A673 (cell line): ENCODE results near the gene TOR1A. TPM values are rescaled to one million over a fixed set of nuclear protein-coding genes. Genes with fewer than 3 reads are reported as not detected.

Experiments used
- BruUV-seq: library from RNA; stranded (reverse); fragments of 400-500 nt; replicated peaks from 2 replicates; lab custom pipeline; 2021; lab: Mats Ljungman, UMichigan
- CTCF ChIA-PET: fragments of 300-600 bp; sonication (Branson Sonifier 250); formaldehyde crosslinking; loops from one replicate; lab custom pipeline; 2022; ENCODE audit warnings: antibody characterized with exemption; lab: Charles Lee
- POLR2A ChIA-PET: fragments of 300-600 bp; sonication (Branson Sonifier 250); formaldehyde crosslinking; loops from one replicate; lab custom pipeline; 2022; ENCODE audit warnings: antibody characterized with exemption; ENCODE audit not compliant: low non-redundant PET; lab: Charles Lee
- DNase-seq: peaks from one replicate; pipeline ENCODE4 v3.0.0-alpha.2; 2015; ENCODE audit warnings: low spot score
- H3K27ac ChIP-seq: fragments of 200-600 bp; sonication (generic); 2 replicates; pipeline ENCODE4 v1.5.1; 2016; ENCODE audit warnings: mixed run types, low read depth, mild to moderate bottlenecking, mixed read lengths, antibody characterized with exemption, low read length; ENCODE audit not compliant: poor library complexity, severe bottlenecking
- H3K27me3 ChIP-seq: fragments of 200-600 bp; sonication (generic); replicated peaks from 2 replicates; pipeline ENCODE4 v1.6.1; 2017; ENCODE audit warnings: mixed run types, low read depth, mild to moderate bottlenecking, mixed read lengths, antibody characterized with exemption, low read length; ENCODE audit not compliant: insufficient read depth, poor library complexity
- H3K36me3 ChIP-seq: fragments of 200-600 bp; sonication (generic); 2 replicates; pipeline ENCODE4 v1.6.1; 2016; ENCODE audit warnings: mixed run types, mild to moderate bottlenecking, mixed read lengths, antibody characterized with exemption, low read length; ENCODE audit not compliant: insufficient read depth, poor library complexity, severe bottlenecking
- H3K4me1 ChIP-seq: fragments of 200-600 bp; sonication (generic); 2 replicates; pipeline ENCODE4 v1.6.1; 2017; ENCODE audit warnings: mixed run types, mild to moderate bottlenecking, mixed read lengths, antibody characterized with exemption, low read length; ENCODE audit not compliant: insufficient read depth, poor library complexity, severe bottlenecking
- H3K4me3 ChIP-seq: fragments of 200-600 bp; sonication (generic); 2 replicates; pipeline ENCODE4 v1.5.1; 2016; ENCODE audit warnings: low read depth, mixed run types, mild to moderate bottlenecking, mixed read lengths, low read length; ENCODE audit not compliant: poor library complexity, severe bottlenecking
- H3K9me3 ChIP-seq: fragments of 200-600 bp; sonication (generic); 2 replicates; pipeline ENCODE4 v1.6.1; 2016; ENCODE audit warnings: mixed run types, low read depth, mild to moderate bottlenecking, mixed read lengths, antibody characterized with exemption, low read length; ENCODE audit not compliant: poor library complexity, severe bottlenecking
- EZH2 ChIP-seq: fragments of 200-600 bp; sonication (generic); IDR thresholded peaks from 2 replicates; pipeline ENCODE4 v1.6.1; 2017; ENCODE audit warnings: borderline replicate concordance, low read depth, mild to moderate bottlenecking, mixed read lengths, antibody characterized with exemption, low read length; ENCODE audit not compliant: poor library complexity, severe bottlenecking
- intact Hi-C: fragments of 100-400 bp; cut with micrococcal nuclease; formaldehyde crosslinking; loops from one replicate; pipeline ENCODE4 v1.10.0; 2022; ENCODE audit not compliant: unreplicated experiment
- microRNA-seq: library from miRNA; unstranded; fragments of <30 nt; microRNA quantifications from one replicate; pipeline ENCODE4 v1.2.0, GENCODE V29; 2021
- total RNA-seq: library from RNA; stranded (reverse); gene quantifications from 2 replicates; pipeline ENCODE4 v1.2.3, GENCODE V29; 2021
- TF ChIP-seq, protein P1 (sequence below): fragments of 300-800, 200-600 bp; sonication (generic); conservative IDR thresholded peaks from 2 replicates; pipeline ENCODE4 v1.5.1; 2017; ENCODE audit warnings: low read depth, mild to moderate bottlenecking, antibody characterized with exemption, low read length, moderate library complexity, mixed read lengths

Gene TOR1A
- total RNA-seq, 1 experiment from 2014 or later = 46.3 TPM

GRCh38 chr9:129768486-129768885, 55.5 kb downstream of the TOR1A start:
- CTCF ChIA-PET = no interaction called here
- BruUV-seq = no TSS peak

GRCh38 chr9:129765764-129766317, 58.1 kb downstream of the TOR1A start:
- BruUV-seq = no TSS peak
- DNase-seq = no peak
- ChIA-PET CTCF (no interaction called here), POLR2A (no interaction called here)
- no peaks in the 10 kb centered on the region for H3K9me3 ChIP-seq
- H3K27me3 ChIP-seq = no peaks in the 10 kb centered on the region
- intact Hi-C loops = no loop called here
- no peaks in the 10 kb centered on the region for H3K36me3 ChIP-seq
- no peak overlapping the region for H3K27ac ChIP-seq
- H3K4me1 ChIP-seq = no peaks in the 10 kb centered on the region
- no peak overlapping the region for H3K4me3 ChIP-seq
- TF ChIP-seq EZH2 = no peak

More at GRCh38 chr9:129768486-129768885, 55.5 kb downstream of the TOR1A start:
- Histone ChIP-seq H3K36me3 (no peaks in the 10 kb centered on the region), H3K27me3 (no peaks in the 10 kb centered on the region), H3K27ac (no peak overlapping the region), H3K4me1 (no peaks in the 10 kb centered on the region), H3K4me3 (no peak overlapping the region), H3K9me3 (no peaks in the 10 kb centered on the region)
- POLR2A ChIA-PET = no interaction called here
- TF ChIP-seq, protein P1, sequence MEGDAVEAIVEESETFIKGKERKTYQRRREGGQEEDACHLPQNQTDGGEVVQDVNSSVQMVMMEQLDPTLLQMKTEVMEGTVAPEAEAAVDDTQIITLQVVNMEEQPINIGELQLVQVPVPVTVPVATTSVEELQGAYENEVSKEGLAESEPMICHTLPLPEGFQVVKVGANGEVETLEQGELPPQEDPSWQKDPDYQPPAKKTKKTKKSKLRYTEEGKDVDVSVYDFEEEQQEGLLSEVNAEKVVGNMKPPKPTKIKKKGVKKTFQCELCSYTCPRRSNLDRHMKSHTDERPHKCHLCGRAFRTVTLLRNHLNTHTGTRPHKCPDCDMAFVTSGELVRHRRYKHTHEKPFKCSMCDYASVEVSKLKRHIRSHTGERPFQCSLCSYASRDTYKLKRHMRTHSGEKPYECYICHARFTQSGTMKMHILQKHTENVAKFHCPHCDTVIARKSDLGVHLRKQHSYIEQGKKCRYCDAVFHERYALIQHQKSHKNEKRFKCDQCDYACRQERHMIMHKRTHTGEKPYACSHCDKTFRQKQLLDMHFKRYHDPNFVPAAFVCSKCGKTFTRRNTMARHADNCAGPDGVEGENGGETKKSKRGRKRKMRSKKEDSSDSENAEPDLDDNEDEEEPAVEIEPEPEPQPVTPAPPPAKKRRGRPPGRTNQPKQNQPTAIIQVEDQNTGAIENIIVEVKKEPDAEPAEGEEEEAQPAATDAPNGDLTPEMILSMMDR = no peak
- no peak for TF ChIP-seq EZH2
- intact Hi-C loops = no loop called here
- DNase-seq = no peak

DNA sequence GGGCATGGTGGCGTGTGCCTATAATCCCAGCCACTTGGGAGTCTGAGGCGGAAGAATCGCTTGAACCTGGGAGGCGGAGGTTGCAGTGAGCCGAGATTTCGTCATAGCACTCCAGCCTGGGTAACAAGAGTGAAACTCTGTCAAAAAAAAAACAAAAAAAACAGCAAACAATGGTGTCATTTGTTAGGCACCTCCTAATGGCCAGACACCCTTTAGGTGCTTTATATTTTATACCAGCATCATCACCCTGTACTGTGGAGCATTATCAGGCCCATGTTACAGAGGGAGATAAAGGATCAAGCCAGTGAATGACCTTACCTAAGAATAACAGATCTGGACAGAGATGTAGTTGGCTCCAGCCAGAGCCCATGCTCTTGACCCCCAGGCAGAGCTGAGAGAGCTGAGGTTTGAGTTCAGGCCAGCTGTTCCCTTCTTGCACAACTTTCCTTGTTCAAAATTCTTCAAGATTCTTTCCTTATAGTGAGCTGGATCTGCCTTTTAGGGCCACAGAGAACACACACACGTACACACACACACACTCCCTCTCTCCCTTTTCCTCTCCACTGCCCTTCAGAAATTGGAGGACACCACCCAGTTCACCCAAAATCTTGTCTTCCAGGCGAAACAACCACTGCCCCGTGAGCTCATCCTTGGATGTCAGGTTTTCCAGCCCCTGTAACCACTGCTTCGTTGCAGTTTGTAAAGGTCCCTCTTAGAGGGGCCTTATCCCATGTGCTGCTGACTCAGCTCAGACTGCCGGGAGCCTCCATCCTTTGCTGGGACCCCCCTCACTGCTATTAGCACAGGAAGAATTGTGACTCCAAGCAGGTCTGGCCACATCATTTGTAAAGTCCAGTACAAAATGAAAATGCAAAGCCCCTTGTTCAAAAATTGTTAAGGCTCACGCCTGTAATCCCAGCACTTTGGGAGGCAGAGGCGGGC, 60.7 kb downstream of the TOR1A start:
- no peak for DNase-seq
- POLR2A ChIA-PET = interaction anchor here (0.7 kb wide), 1 partner anchor 927 kb away, joined by 3 read pairs; no protein-coding TSS in a partner anchor
- H3K4me3 ChIP-seq = no peak overlapping the region
- no peaks in the 10 kb centered on the region for H3K9me3 ChIP-seq
- TF ChIP-seq, protein P1 = no peak
- TF ChIP-seq EZH2 = no peak
- intact Hi-C loops = no loop called here
- CTCF ChIA-PET = interaction anchor here (1.6 kb wide), 1 partner anchor 26 kb away, joined by 3 read pairs; no protein-coding TSS in a partner anchor
- H3K4me1 ChIP-seq = no peaks in the 10 kb centered on the region
- H3K27me3 ChIP-seq = no peaks in the 10 kb centered on the region
- H3K27ac ChIP-seq = no peak overlapping the region
- no peaks in the 10 kb centered on the region for H3K36me3 ChIP-seq
- no TSS peak for BruUV-seq

Small RNAs within 50 kb of the gene (microRNA-seq; reads per million reads assigned to microRNA genes)
- not detected for gene MIR6855

Other genes starting within 250 kb of the TOR1A start
- gene C9orf50, start 203.0 kb downstream of the TOR1A start, total RNA-seq = 0.28 TPM in 1 of 2 replicates, not detected in the other
- gene NTMT1, start 198.0 kb downstream of the TOR1A start, total RNA-seq = 82.8 and 87.1 TPM in 2 replicates
- 30.4 and 36.5 TPM in 2 replicates for gene ASB6, start 182.0 kb downstream of the TOR1A start, total RNA-seq
- gene PRRX2, start 158.5 kb downstream of the TOR1A start, total RNA-seq = 12.7 and 16.6 TPM in 2 replicates
- 0.80 and 1.4 TPM in 2 replicates for gene PTGES, start 71.1 kb downstream of the TOR1A start, total RNA-seq
- 47.6 and 50.0 TPM in 2 replicates for gene TOR1B, start 21.0 kb downstream of the TOR1A start, total RNA-seq
- gene C9orf78, start 11.1 kb upstream of the TOR1A start, total RNA-seq = 52.6 and 60.4 TPM in 2 replicates
- 17.1 and 21.0 TPM in 2 replicates for gene USP20, start 11.3 kb upstream of the TOR1A start, total RNA-seq
- gene FNBP1, start 219.1 kb upstream of the TOR1A start, total RNA-seq = 200 and 215 TPM in 2 replicates
- 47.1 and 50.9 TPM in 2 replicates for gene GPR107, start 229.8 kb upstream of the TOR1A start, total RNA-seq